Endothelial cell of umbilical vein (primary cell): ENCODE measurements around the gene FHIT. TPM values are rescaled to one million over a fixed set of nuclear protein-coding genes. Genes with fewer than 3 reads are reported as not detected.

Source experiments
- BruUV-seq: library from RNA; stranded (reverse); fragments of 400-500 nt; replicated peaks from 2 replicates; lab custom pipeline; 2021; lab: Mats Ljungman, UMichigan
- CTCF ChIA-PET: fragments of 300-600, 350-600 bp; sonication (Branson Sonifier 250); formaldehyde crosslinking; loops from one replicate; lab custom pipeline; 2021; ENCODE audit warnings: antibody characterized with exemption, inconsistent platforms; lab: Charles Lee
- POLR2A ChIA-PET: fragments of 300-600, 350-600 bp; sonication (Branson Sonifier 250); formaldehyde crosslinking; loops from one replicate; lab custom pipeline; 2021; ENCODE audit warnings: antibody characterized with exemption, inconsistent platforms; lab: Charles Lee
- DNase-seq: peaks from one replicate; pipeline ENCODE4 v3.0.0-alpha.2; 2011; ENCODE audit warnings: low read depth, low spot score
- FAIRE-seq: peaks from 2 replicates; lab custom pipeline; 2011; peaks lifted over from hg19 to GRCh38; lab: Jason Lieb, UNC
- H2AFZ ChIP-seq: 2 replicates; pipeline ENCODE4 v1.6.0; 2012; ENCODE audit warnings: low read depth, low read length, control low read depth, inconsistent platforms
- H3K27ac ChIP-seq: 2 replicates; pipeline ENCODE4 v1.5.1; 2011; ENCODE audit warnings: low read depth, mild to moderate bottlenecking, control low read depth, low read length, moderate library complexity; ENCODE audit not compliant: insufficient read depth
- H3K27me3 ChIP-seq, 2 experiments: 2 replicates each; pipeline versions ENCODE4 v1.6.0 to v1.6.1; 2011; ENCODE audit warnings: low read length in 2 of 2, mixed read lengths in 1 of 2; ENCODE audit not compliant: control insufficient read depth in 2 of 2, insufficient read depth in 2 of 2
- H3K36me3 ChIP-seq, 2 experiments: 2 replicates in 1 of 2; 3 replicates in 1 of 2; pipeline ENCODE4 v1.5.1; 2011; ENCODE audit warnings: low read length in 2 of 2, mild to moderate bottlenecking in 1 of 2, moderate library complexity in 1 of 2; ENCODE audit not compliant: control insufficient read depth in 2 of 2, insufficient read depth in 2 of 2; ENCODE audit errors: extremely low read depth in 1 of 2
- H3K4me1 ChIP-seq: 3 replicates; pipeline ENCODE4 v1.5.1; 2011; ENCODE audit warnings: mild to moderate bottlenecking, low read length; ENCODE audit not compliant: control insufficient read depth, insufficient read depth; ENCODE audit errors: extremely low read depth
- H3K4me2 ChIP-seq: 2 replicates; pipeline ENCODE4 v1.6.1; 2011; ENCODE audit warnings: low read length, control low read depth, mixed read lengths; ENCODE audit not compliant: insufficient read depth
- H3K4me3 ChIP-seq, 3 experiments: fragments of 200-600 bp in 1 of 3; sonication (generic), shearing (Covaris generic) in 1 of 3; replicated peaks in 1 of 3; 2 replicates each; pipeline ENCODE4 v1.5.1; 2011 to 2016; ENCODE audit warnings: control low read depth in 3 of 3, low read length in 3 of 3, mild to moderate bottlenecking in 2 of 3, inconsistent platforms in 1 of 3, low read depth in 1 of 3, moderate library complexity in 1 of 3; ENCODE audit not compliant: insufficient read depth in 1 of 3
- H3K79me2 ChIP-seq: 2 replicates; pipeline ENCODE4 v1.6.0; 2012; ENCODE audit warnings: low read length, inconsistent platforms; ENCODE audit not compliant: control insufficient read depth, insufficient read depth
- H3K9ac ChIP-seq: replicated peaks from 2 replicates; pipeline ENCODE3; 2011; ENCODE audit warnings: low read length, control low read depth; ENCODE audit not compliant: insufficient read depth; ENCODE audit errors: extremely low read depth
- H3K9me1 ChIP-seq: replicated peaks from 3 replicates; pipeline ENCODE4 v1.6.0; 2011; ENCODE audit warnings: mild to moderate bottlenecking, low read length; ENCODE audit not compliant: control insufficient read depth, insufficient read depth; ENCODE audit errors: extremely low read depth
- H3K9me3 ChIP-seq: replicated peaks from 2 replicates; pipeline ENCODE4 v1.5.1; 2012; ENCODE audit warnings: low read length, inconsistent platforms; ENCODE audit not compliant: control insufficient read depth, insufficient read depth
- H4K20me1 ChIP-seq: replicated peaks from 2 replicates; pipeline ENCODE3; 2011; ENCODE audit warnings: mild to moderate bottlenecking, low read length; ENCODE audit not compliant: control insufficient read depth, insufficient read depth; ENCODE audit errors: extremely low read depth
- JUN ChIP-seq: IDR thresholded peaks from 2 replicates; pipeline ENCODE4 v1.6.1; 2011; ENCODE audit warnings: borderline replicate concordance, low read depth; ENCODE audit not compliant: insufficient read length, insufficient read depth
- MAX ChIP-seq: IDR thresholded peaks from 2 replicates; pipeline ENCODE4 v1.6.1; 2011; ENCODE audit not compliant: insufficient read depth, insufficient read length
- POLR2AphosphoS5 ChIP-seq: IDR thresholded peaks from 2 replicates; pipeline ENCODE4 v1.6.1; 2012; ENCODE audit warnings: low read depth, mild to moderate bottlenecking, control low read depth, low read length, moderate library complexity; ENCODE audit not compliant: insufficient read depth
- dilution Hi-C: fragments of 300-500 bp; cut with MboI; formaldehyde crosslinking; loops from one replicate; pipeline ENCODE4 v1.15.0; 2019; ENCODE audit warnings: low sequenced_read_pairs; ENCODE audit not compliant: extremely low pct_ligation_motif_present
- intact Hi-C: fragments of 100-400 bp; cut with micrococcal nuclease; formaldehyde crosslinking; loops from one replicate; pipeline ENCODE4 v1.10.0; 2022
- polyA plus RNA-seq, 4 experiments: library from polyadenylated mRNA; depleted of rRNA in 3 of 4; stranded (reverse) in 3 of 4; unstranded in 1 of 4; fragments of >200 nt; gene quantifications; 2 replicates each; pipeline versions ENCODE4 v1.2.1 to v1.2.3, GENCODE V29; 2011 to 2012; ENCODE audit warnings: missing spikeins in 1 of 4
- total RNA-seq: library from RNA; stranded (reverse); gene quantifications from 2 replicates; pipeline ENCODE4 v1.2.3, GENCODE V29; 2021

Gene FHIT
- total and polyA plus RNA-seq, 2 donors (not counting 3 experiments of a cell fraction or from before 2014, with no cell fraction given), result 0.47 to 2.2 TPM

GRCh38 chr3:61181874-61182273, 69.4 kb downstream of the FHIT start:
- POLR2A ChIA-PET, result no interaction called here
- dilution Hi-C loops, result no loop called here
- Histone ChIP-seq H2AFZ (no peak overlapping the region), H3K4me1 (no peaks in the 10 kb centered on the region), H3K27ac (no peak overlapping the region), H3K9me1 (no peaks in the 10 kb centered on the region), H3K4me3 (no peak overlapping the region), H3K36me3 (no peaks in the 10 kb centered on the region), H3K9ac (no peak overlapping the region), H3K27me3 (no peaks in the 10 kb centered on the region), H4K20me1 (no peaks in the 10 kb centered on the region), H3K9me3 (no peaks in the 10 kb centered on the region), H3K79me2 (no peaks in the 10 kb centered on the region), H3K4me2 (no peak overlapping the region)
- TF ChIP-seq JUN (peak; percentile 60), MAX (no peak)
- DNase-seq, result peak; percentile 35
- intact Hi-C loops, result no loop called here
- no peak for FAIRE-seq
- no TSS peak for BruUV-seq
- CTCF ChIA-PET, result no interaction called here

GRCh38 chr3:61180206-61180605, 71.0 kb downstream of the FHIT start:
- POLR2A ChIA-PET, result no interaction called here

More at GRCh38 chr3:61180206-61180605, 71.0 kb downstream of the FHIT start:
- CTCF ChIA-PET, result no interaction called here
- BruUV-seq, result no TSS peak
- Histone ChIP-seq H3K27me3 (no peaks in the 10 kb centered on the region), H3K36me3 (no peaks in the 10 kb centered on the region), H3K4me2 (no peak overlapping the region), H4K20me1 (no peaks in the 10 kb centered on the region), H3K4me1 (no peaks in the 10 kb centered on the region), H3K27ac (no peak overlapping the region), H3K4me3 (no peak overlapping the region), H3K79me2 (no peaks in the 10 kb centered on the region), H3K9me1 (no peaks in the 10 kb centered on the region), H3K9me3 (no peaks in the 10 kb centered on the region), H3K9ac (no peak overlapping the region), H2AFZ (no peak overlapping the region)
- no peak for DNase-seq
- TF ChIP-seq POLR2AphosphoS5 (no peak), MAX (no peak)
- dilution Hi-C loops, result no loop called here
- intact Hi-C loops, result no loop called here
- FAIRE-seq, result no peak
